ENCODE measurements around the gene LPAR1.

LPAR1 gene

DNA sequence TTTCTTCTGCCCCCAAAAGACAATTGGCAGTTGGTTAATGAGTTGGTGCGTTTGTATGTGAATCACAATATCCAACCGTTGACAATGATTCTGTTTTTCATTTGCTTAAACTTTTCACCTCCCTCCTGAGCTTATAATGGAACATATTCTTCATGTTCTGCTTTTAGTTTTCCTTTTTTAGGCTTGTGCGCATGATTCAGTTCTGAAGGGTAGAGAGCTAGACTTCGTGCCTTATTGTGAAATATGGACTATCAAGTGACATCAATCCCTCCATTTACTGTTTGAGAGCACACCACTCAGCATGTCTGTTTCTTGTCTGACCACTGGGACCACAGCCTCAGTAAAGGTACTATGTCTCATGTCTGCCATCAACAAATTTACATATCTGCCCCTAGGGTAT lies 30.5 kb upstream of the LPAR1 start:
- Histone ChIP-seq H3K27me3 (ENCODE audit: insufficient read depth, poor library complexity, severe bottlenecking) (no peaks in the 10 kb centered on the region), H3K27ac (replicated peaks) (no peak overlapping the region), H3K4me3 (replicated peaks; ENCODE audit: insufficient read depth, low read length) (no peak overlapping the region)
- TF ChIP-seq, protein P1, sequence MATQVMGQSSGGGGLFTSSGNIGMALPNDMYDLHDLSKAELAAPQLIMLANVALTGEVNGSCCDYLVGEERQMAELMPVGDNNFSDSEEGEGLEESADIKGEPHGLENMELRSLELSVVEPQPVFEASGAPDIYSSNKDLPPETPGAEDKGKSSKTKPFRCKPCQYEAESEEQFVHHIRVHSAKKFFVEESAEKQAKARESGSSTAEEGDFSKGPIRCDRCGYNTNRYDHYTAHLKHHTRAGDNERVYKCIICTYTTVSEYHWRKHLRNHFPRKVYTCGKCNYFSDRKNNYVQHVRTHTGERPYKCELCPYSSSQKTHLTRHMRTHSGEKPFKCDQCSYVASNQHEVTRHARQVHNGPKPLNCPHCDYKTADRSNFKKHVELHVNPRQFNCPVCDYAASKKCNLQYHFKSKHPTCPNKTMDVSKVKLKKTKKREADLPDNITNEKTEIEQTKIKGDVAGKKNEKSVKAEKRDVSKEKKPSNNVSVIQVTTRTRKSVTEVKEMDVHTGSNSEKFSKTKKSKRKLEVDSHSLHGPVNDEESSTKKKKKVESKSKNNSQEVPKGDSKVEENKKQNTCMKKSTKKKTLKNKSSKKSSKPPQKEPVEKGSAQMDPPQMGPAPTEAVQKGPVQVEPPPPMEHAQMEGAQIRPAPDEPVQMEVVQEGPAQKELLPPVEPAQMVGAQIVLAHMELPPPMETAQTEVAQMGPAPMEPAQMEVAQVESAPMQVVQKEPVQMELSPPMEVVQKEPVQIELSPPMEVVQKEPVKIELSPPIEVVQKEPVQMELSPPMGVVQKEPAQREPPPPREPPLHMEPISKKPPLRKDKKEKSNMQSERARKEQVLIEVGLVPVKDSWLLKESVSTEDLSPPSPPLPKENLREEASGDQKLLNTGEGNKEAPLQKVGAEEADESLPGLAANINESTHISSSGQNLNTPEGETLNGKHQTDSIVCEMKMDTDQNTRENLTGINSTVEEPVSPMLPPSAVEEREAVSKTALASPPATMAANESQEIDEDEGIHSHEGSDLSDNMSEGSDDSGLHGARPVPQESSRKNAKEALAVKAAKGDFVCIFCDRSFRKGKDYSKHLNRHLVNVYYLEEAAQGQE (IDR thresholded peaks at IDR 0.05; ENCODE audit: insufficient replicate concordance, low read depth) = no peak
- TF ChIP-seq, protein P2, sequence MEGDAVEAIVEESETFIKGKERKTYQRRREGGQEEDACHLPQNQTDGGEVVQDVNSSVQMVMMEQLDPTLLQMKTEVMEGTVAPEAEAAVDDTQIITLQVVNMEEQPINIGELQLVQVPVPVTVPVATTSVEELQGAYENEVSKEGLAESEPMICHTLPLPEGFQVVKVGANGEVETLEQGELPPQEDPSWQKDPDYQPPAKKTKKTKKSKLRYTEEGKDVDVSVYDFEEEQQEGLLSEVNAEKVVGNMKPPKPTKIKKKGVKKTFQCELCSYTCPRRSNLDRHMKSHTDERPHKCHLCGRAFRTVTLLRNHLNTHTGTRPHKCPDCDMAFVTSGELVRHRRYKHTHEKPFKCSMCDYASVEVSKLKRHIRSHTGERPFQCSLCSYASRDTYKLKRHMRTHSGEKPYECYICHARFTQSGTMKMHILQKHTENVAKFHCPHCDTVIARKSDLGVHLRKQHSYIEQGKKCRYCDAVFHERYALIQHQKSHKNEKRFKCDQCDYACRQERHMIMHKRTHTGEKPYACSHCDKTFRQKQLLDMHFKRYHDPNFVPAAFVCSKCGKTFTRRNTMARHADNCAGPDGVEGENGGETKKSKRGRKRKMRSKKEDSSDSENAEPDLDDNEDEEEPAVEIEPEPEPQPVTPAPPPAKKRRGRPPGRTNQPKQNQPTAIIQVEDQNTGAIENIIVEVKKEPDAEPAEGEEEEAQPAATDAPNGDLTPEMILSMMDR (IDR thresholded peaks at IDR 0.05; ENCODE audit: insufficient read depth, low read length) = no peak
- TF ChIP-seq POLR2AphosphoS5 (IDR thresholded peaks at IDR 0.05; ENCODE audit: low read depth) = no peak
- TF ChIP-seq SPI1 (IDR thresholded peaks at IDR 0.05; ENCODE audit: borderline replicate concordance, low read depth) = no peak
- TF ChIP-seq GABPA (IDR thresholded peaks at IDR 0.05; ENCODE audit: low read depth) = no peak
- peak in 1 of 2 experiments; percentile 52 for DNase-seq (ENCODE audit: low read depth in 1 of 2, low spot score in 1 of 2)

DNA sequence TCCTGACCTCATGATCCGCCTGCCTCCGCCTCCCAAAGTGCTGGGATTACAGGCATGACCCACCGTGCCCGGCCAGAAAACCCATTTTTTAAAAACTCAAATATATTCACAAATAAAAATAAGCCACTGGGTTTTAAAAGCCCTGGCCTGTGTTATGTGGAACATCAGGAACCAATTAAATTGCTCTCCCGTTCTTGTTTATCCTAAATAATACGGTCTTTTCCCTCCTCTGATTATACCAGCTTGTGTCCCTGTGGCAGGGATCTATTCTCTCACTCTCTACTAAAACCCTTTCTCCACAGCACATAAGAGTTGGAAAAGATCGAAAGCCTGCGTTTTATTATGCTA lies 30.1 kb upstream of the LPAR1 start:
- Histone ChIP-seq H3K4me3 (replicated peaks; ENCODE audit: insufficient read depth, low read length) (no peak overlapping the region), H3K27me3 (ENCODE audit: insufficient read depth, poor library complexity, severe bottlenecking) (no peaks in the 10 kb centered on the region), H3K27ac (replicated peaks) (no peak overlapping the region)
- TF ChIP-seq, protein P2 (IDR thresholded peaks at IDR 0.05; ENCODE audit: insufficient read depth, low read length) = no peak
- TF ChIP-seq, protein P1 (IDR thresholded peaks at IDR 0.05; ENCODE audit: insufficient replicate concordance, low read depth) = no peak
- TF ChIP-seq SPI1 (IDR thresholded peaks at IDR 0.05; ENCODE audit: borderline replicate concordance, low read depth) = no peak
- TF ChIP-seq POLR2AphosphoS5 (IDR thresholded peaks at IDR 0.05; ENCODE audit: low read depth) = no peak
- no peak for TF ChIP-seq GABPA (IDR thresholded peaks at IDR 0.05; ENCODE audit: low read depth)
- DNase-seq (ENCODE audit: low read depth in 1 of 2, low spot score in 1 of 2) = no peak

DNA sequence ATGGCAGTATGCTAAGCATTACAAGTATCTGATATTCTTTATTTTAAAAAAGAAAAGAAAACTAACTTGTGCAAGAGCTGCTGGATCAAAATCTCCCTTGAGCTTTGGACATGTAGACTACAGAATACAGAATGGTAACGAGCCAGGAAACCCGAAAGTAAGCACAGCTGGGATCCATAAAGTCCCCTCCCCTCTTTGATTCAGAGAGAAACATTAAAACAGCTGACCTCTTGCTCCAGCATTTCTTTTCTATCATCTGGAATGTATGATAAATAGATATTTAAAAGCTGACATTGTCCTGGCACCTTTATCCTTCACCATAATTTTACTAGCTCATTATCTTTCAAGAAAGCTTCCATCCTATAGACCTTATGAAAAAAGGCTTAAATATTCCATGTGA lies 28.2 kb upstream of the LPAR1 start:
- DNase-seq (ENCODE audit: low read depth in 1 of 2, low spot score in 1 of 2) = no peak
- no peaks in the 10 kb centered on the region for H3K27me3 ChIP-seq (ENCODE audit: insufficient read depth, poor library complexity, severe bottlenecking)
- no peak overlapping the region for H3K4me3 ChIP-seq (replicated peaks; ENCODE audit: insufficient read depth, low read length)
- no peak for TF ChIP-seq POLR2AphosphoS5 (IDR thresholded peaks at IDR 0.05; ENCODE audit: low read depth)
- TF ChIP-seq SPI1 (IDR thresholded peaks at IDR 0.05; ENCODE audit: borderline replicate concordance, low read depth) = no peak
- TF ChIP-seq, protein P2 (IDR thresholded peaks at IDR 0.05; ENCODE audit: insufficient read depth, low read length) = no peak
- TF ChIP-seq, protein P1 (IDR thresholded peaks at IDR 0.05; ENCODE audit: insufficient replicate concordance, low read depth) = no peak
- no peak for TF ChIP-seq GABPA (IDR thresholded peaks at IDR 0.05; ENCODE audit: low read depth)
- H3K27ac ChIP-seq (replicated peaks) = no peak overlapping the region
